ENCODE results near the gene RPS6KA1. TPM values are rescaled to one million over a fixed set of nuclear protein-coding genes. Genes with fewer than 3 reads are reported as not detected.

The RPS6KA1 gene
- 0.52 and 1.7 TPM in 2 replicates for total RNA-seq

GRCh38 chr1:26529655-26530409, at the start of gene RPS6KA1:
RPS6KA1 (plus strand) TSS chr1:26529761; CDS start chr1:26529921, 160 bp downstream.

Other genes with a start within 250 kb of the RPS6KA1 start
- gene SH3BGRL3, start 249.7 kb upstream of the RPS6KA1 start, total RNA-seq: 31.1 and 52.8 TPM in 2 replicates
- 5.2 and 7.5 TPM in 2 replicates for gene UBXN11, start 223.1 kb upstream of the RPS6KA1 start, total RNA-seq
- gene CD52, start 211.8 kb upstream of the RPS6KA1 start, total RNA-seq: not detected in 2 replicates
- under 0.01 TPM in 1 of 2 replicates, not detected in the other for gene CRYBG2, start 175.6 kb upstream of the RPS6KA1 start, total RNA-seq
- gene ZNF683, start 157.0 kb upstream of the RPS6KA1 start, total RNA-seq: not detected in 2 replicates
- gene LIN28A, start 118.9 kb upstream of the RPS6KA1 start, total RNA-seq: under 0.01 TPM in 1 of 2 replicates, not detected in the other
- gene DHDDS, start 97.4 kb upstream of the RPS6KA1 start, total RNA-seq: 52.0 and 53.4 TPM in 2 replicates
- gene HMGN2, start 57.3 kb upstream of the RPS6KA1 start, total RNA-seq: 133 and 190 TPM in 2 replicates
- 8.7 and 11.9 TPM in 2 replicates for gene ARID1A, start 166.3 kb downstream of the RPS6KA1 start, total RNA-seq

Data from bronchial smooth muscle cell (primary cell).